Sigmoid colon (tissue), 7 donors: ENCODE data around the gene KIRREL3. TPM values are rescaled to one million over a fixed set of nuclear protein-coding genes. Genes with fewer than 3 reads are reported as not detected.
"Not testable (repeated sequence)": the region's sequence is repeated elsewhere in the genome, so short reads cannot be mapped to it uniquely, and the experiment has no call there.

Experiments
- DNase-seq: peaks from one replicate; pipeline ENCODE4 v3.0.0-alpha.2; 2019
- H3K27ac ChIP-seq, 4 donors: fragments of 200-600 bp; sonication (generic); one replicate each; pipeline ENCODE4 v1.5.1; 2016 to 2019; ENCODE audit warnings: mild to moderate bottlenecking in 1 of 4
- H3K27me3 ChIP-seq, 3 donors: fragments of 200-600 bp; sonication (generic); one replicate each; pipeline ENCODE4 v1.5.1; 2019; ENCODE audit warnings: mild to moderate bottlenecking in 1 of 3
- H3K36me3 ChIP-seq, 4 donors: fragments of 200-600 bp; sonication (generic); one replicate each; pipeline ENCODE4 v1.5.1; 2016 to 2019
- H3K4me1 ChIP-seq, 4 donors: fragments of 200-600 bp; sonication (generic); one replicate each; pipeline ENCODE4 v1.5.1; 2017 to 2019
- H3K4me3 ChIP-seq, 4 donors: fragments of 200-600 bp; sonication (generic); one replicate each; pipeline ENCODE4 v1.5.1; 2017 to 2019; ENCODE audit warnings: mild to moderate bottlenecking in 2 of 4, moderate library complexity in 1 of 4
- H3K9me3 ChIP-seq, 4 donors: fragments of 200-600 bp in 3 of 4; sonication (generic) in 3 of 4; one replicate each; pipeline versions ENCODE4 v1.5.1 to v1.6.1; 2013 to 2019
- CTCF ChIP-seq, 4 experiments: fragments of 450-650 bp in 3 of 4; fragments of 200-600 bp in 1 of 4; IDR thresholded peaks; one replicate each; pipeline ENCODE4 v1.5.1; 2016 to 2019; ENCODE audit warnings: antibody characterized with exemption in 4 of 4, mild to moderate bottlenecking in 3 of 4, moderate library complexity in 2 of 4
- EP300 ChIP-seq, 4 donors: sonication (generic); formaldehyde crosslinking; IDR thresholded peaks; one replicate each; pipeline ENCODE4 v1.6.1; 2017; ENCODE audit warnings: antibody characterized with exemption in 4 of 4
- POLR2A ChIP-seq, 2 donors: fragments of 450-650 bp; IDR thresholded peaks; one replicate each; pipeline ENCODE4 v1.6.1; 2016; ENCODE audit warnings: antibody characterized with exemption in 2 of 2, mild to moderate bottlenecking in 2 of 2, moderate library complexity in 2 of 2
- POLR2AphosphoS5 ChIP-seq, 4 donors: sonication (generic); formaldehyde crosslinking; IDR thresholded peaks; one replicate each; pipeline ENCODE4 v1.6.1; 2017; ENCODE audit warnings: antibody characterized with exemption in 4 of 4
- WGBS, 2 donors: extraction: QIAGEN DNeasy Blood & Tissue Kit; methylation state at CpG; one replicate each; pipeline ENCODE4 v1.1.7; 2013; 5-methylcytosine and 5-hydroxymethylcytosine counted together
- intact Hi-C: fragments of 100-400 bp; cut with DNase I; formaldehyde crosslinking; loops from one replicate; pipeline ENCODE4 v1.15.1; 2023
- polyA plus RNA-seq, 3 donors: library from polyadenylated mRNA; stranded (reverse); fragments of 200-250 nt; gene quantifications; one replicate each; pipeline ENCODE4 v1.2.3, GENCODE V29; 2013
- total RNA-seq, 4 donors: library from RNA; depleted of rRNA; stranded (reverse); fragments of >200 nt; gene quantifications; one replicate each; pipeline ENCODE4 v1.1.0, GENCODE V29; 2016
- donor health status: healthy with polysubstance abuse.
- donor health status: Bipolar disorder and iron deficiency.
- donor health status: healthy.

KIRREL3 gene
- total and polyA plus RNA-seq, 7 donors, result under 0.01 to 3.3 (median 1.0) TPM

- no peak for DNase-seq
- WGBS, 2 donors, result 81 to 84% methylated on average over 20 of the region's 20 CpGs
- intact Hi-C loops, result no loop called here
- Histone ChIP-seq H3K9me3 (no peaks in the 10 kb centered on the region), H3K4me3 (no peak overlapping the region), H3K36me3 (no peaks in the 10 kb centered on the region), H3K27ac (no peak overlapping the region), H3K27me3 (no peaks in the 10 kb centered on the region), H3K4me1 (peaks cover 0 to 15% (median 10%) of the 10 kb centered on the region in 4 donors)
- no peak for TF ChIP-seq POLR2AphosphoS5 (IDR thresholded peaks at IDR 0.05)
- no peak for TF ChIP-seq POLR2A (IDR thresholded peaks at IDR 0.05)
- no peak for TF ChIP-seq CTCF (IDR thresholded peaks at IDR 0.05)
- TF ChIP-seq EP300 (IDR thresholded peaks at IDR 0.05), result no peak
Observed at GRCh38 chr11:126383339-126384335, 616.9 kb downstream of the KIRREL3 start.

GRCh38 chr11:126382641-126383040, 617.9 kb downstream of the KIRREL3 start:
- H3K27me3 ChIP-seq, H3K36me3 ChIP-seq, H3K9me3 ChIP-seq, DNase-seq, H3K4me3 ChIP-seq, H3K27ac ChIP-seq, intact Hi-C loops: not testable (repeated sequence)
- H3K4me1 ChIP-seq, result peaks cover 0 to 15% (median 10%) of the 10 kb centered on the region in 4 donors
- WGBS, 2 donors, result 80 to 93% methylated on average over 4 of the region's 4 CpGs

- H3K4me3 ChIP-seq, H3K27ac ChIP-seq, DNase-seq, H3K27me3 ChIP-seq, H3K9me3 ChIP-seq, intact Hi-C loops, H3K36me3 ChIP-seq: not testable (repeated sequence)
- 43 to 79% methylated on average over 6 of the region's 10 CpGs for WGBS, 2 donors
- peaks cover 0 to 14% (median 10%) of the 10 kb centered on the region in 4 donors for H3K4me1 ChIP-seq
Observed at GRCh38 chr11:126381960-126382359, 618.6 kb downstream of the KIRREL3 start.

- Histone ChIP-seq H3K4me1 (peaks cover 0 to 6% (median 2%) of the 10 kb centered on the region in 4 donors), H3K9me3 (no peaks in the 10 kb centered on the region), H3K4me3 (no peak overlapping the region), H3K27ac (no peak overlapping the region), H3K27me3 (no peaks in the 10 kb centered on the region), H3K36me3 (no peaks in the 10 kb centered on the region)
- TF ChIP-seq POLR2A (IDR thresholded peaks at IDR 0.05) (no peak), CTCF (IDR thresholded peaks at IDR 0.05) (no peak), EP300 (IDR thresholded peaks at IDR 0.05) (no peak), POLR2AphosphoS5 (IDR thresholded peaks at IDR 0.05) (no peak)
- DNase-seq, result no peak
- WGBS, 2 donors, result 90 to 91% methylated on average over 4 of the region's 4 CpGs
- intact Hi-C loops, result no loop called here
Observed at GRCh38 chr11:126380909-126381308, 619.7 kb downstream of the KIRREL3 start.

- Histone ChIP-seq H3K4me1 (peaks cover 0 to 4% (median 2%) of the 10 kb centered on the region in 4 donors), H3K36me3 (no peaks in the 10 kb centered on the region), H3K27me3 (no peaks in the 10 kb centered on the region), H3K4me3 (no peak overlapping the region), H3K27ac (no peak overlapping the region), H3K9me3 (no peaks in the 10 kb centered on the region)
- peak; percentile 39 for DNase-seq
- intact Hi-C loops, result no loop called here
- TF ChIP-seq CTCF (IDR thresholded peaks at IDR 0.05) (no peak), POLR2AphosphoS5 (IDR thresholded peaks at IDR 0.05) (no peak), EP300 (IDR thresholded peaks at IDR 0.05) (no peak), POLR2A (IDR thresholded peaks at IDR 0.05) (no peak)
- 86 to 89% methylated on average over 4 of the region's 4 CpGs for WGBS, 2 donors
Observed at GRCh38 chr11:126378763-126379162, 621.8 kb downstream of the KIRREL3 start.
